HUES48 (cell line): ENCODE data around the gene WHRN.

Source experiments
- H3K27ac ChIP-seq: one replicate; pipeline ENCODE4 v1.7.0; 2013; ENCODE audit warnings: low read depth, low read length, inconsistent platforms
- H3K27me3 ChIP-seq: 2 replicates; pipeline ENCODE4 v1.6.1; 2013; ENCODE audit warnings: mild to moderate bottlenecking, low read length; ENCODE audit not compliant: control insufficient read depth, insufficient read depth
- H3K36me3 ChIP-seq: 2 replicates; pipeline ENCODE4 v1.6.1; 2013; ENCODE audit warnings: low read length; ENCODE audit not compliant: control insufficient read depth, insufficient read depth
- H3K4me1 ChIP-seq: 2 replicates; pipeline ENCODE4 v1.6.1; 2013; ENCODE audit warnings: mild to moderate bottlenecking, low read length; ENCODE audit not compliant: control insufficient read depth, insufficient read depth
- H3K4me3 ChIP-seq: 2 replicates; pipeline ENCODE4 v1.5.1; 2013; ENCODE audit warnings: mild to moderate bottlenecking, low read depth, low read length
- H3K9ac ChIP-seq: 2 replicates; pipeline ENCODE4 v1.6.1; 2013; ENCODE audit warnings: mild to moderate bottlenecking, low read depth, low read length, moderate library complexity
- H3K9me3 ChIP-seq: 2 replicates; pipeline ENCODE4 v1.6.1; 2013; ENCODE audit warnings: low read length; ENCODE audit not compliant: control insufficient read depth, insufficient read depth

WHRN gene

DNA sequence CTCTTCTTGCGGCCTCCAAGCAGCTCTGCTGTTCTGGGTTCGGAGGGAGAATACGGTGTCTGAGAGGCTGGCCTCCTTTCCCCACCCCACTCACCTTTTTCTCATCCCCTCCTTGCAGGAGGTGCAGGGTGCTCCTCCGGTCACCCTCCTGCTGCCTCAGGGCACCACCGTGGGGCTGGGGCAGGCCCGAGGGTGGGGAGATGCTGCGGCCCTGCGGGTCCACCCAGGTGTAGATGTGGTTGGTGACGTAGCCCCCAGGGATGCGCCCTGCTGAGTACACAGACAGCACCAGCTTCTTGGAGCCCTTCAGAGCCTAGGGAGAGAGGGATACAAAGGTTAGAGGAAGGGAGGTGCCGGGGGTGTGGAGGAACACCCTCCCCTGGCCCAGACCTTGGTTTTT, 26.8 kb downstream of the WHRN start:
- Histone ChIP-seq H3K36me3 (no peaks in the 10 kb centered on the region), H3K4me3 (no peak overlapping the region), H3K9me3 (no peaks in the 10 kb centered on the region), H3K4me1 (no peaks in the 10 kb centered on the region), H3K27ac (no peak overlapping the region), H3K27me3 (no peaks in the 10 kb centered on the region), H3K9ac (no peak overlapping the region)

DNA sequence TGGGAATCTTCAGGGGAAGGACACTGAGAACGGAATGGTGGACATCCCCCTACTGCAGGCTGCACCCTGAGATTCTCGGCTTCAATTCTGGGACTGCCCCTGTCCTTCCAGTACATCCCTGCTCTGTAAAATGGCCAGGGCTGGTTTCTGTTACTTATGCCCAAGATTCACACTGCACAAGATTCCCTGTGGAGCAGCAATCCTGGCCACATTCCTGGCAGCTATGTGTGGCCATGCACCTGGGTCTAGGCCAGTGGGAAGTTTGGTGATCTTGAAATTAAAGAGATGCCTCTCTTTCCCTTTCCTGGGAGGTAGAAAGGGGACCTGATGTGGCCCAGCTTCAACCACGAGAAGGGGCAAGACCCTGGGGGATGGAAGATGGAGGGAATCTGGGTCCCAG, 27.6 kb downstream of the WHRN start:
- no peak overlapping the region for H3K27ac ChIP-seq
- H3K27me3 ChIP-seq: no peaks in the 10 kb centered on the region
- no peaks in the 10 kb centered on the region for H3K4me1 ChIP-seq
- H3K9ac ChIP-seq: no peak overlapping the region
- no peaks in the 10 kb centered on the region for H3K36me3 ChIP-seq
- no peak overlapping the region for H3K4me3 ChIP-seq
- no peaks in the 10 kb centered on the region for H3K9me3 ChIP-seq

DNA sequence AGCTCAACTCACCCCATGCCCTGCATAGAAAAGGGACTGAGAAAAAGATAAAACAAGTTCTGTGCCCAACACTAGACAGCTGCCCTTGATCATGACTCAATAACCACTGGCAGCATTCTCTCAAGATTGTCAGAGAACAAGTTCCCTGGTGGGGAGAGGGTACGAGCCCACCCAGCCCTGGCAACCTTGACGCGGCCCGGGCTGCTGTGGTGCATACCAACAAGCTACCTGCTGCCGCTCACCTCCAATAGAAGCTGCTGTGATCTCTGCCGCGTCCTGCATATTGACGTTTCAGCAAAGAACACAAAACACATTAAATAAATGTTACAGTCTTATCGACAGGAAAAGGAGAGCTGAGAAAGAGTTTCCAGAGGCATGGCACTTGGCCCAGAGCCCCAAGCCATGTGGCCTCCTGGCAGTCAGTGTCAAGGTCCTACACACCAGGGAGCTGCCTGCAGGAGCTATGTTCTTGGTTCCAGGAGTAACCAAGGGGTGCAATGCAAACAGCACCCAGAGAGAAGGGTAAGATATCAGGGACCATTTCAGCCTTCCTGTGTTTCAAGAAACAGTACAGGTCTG, 28.3 kb downstream of the WHRN start:
- no peak overlapping the region for H3K9ac ChIP-seq
- no peak overlapping the region for H3K27ac ChIP-seq
- H3K4me3 ChIP-seq: no peak overlapping the region
- no peaks in the 10 kb centered on the region for H3K4me1 ChIP-seq
- H3K36me3 ChIP-seq: no peaks in the 10 kb centered on the region
- H3K9me3 ChIP-seq: no peaks in the 10 kb centered on the region
- no peaks in the 10 kb centered on the region for H3K27me3 ChIP-seq

DNA sequence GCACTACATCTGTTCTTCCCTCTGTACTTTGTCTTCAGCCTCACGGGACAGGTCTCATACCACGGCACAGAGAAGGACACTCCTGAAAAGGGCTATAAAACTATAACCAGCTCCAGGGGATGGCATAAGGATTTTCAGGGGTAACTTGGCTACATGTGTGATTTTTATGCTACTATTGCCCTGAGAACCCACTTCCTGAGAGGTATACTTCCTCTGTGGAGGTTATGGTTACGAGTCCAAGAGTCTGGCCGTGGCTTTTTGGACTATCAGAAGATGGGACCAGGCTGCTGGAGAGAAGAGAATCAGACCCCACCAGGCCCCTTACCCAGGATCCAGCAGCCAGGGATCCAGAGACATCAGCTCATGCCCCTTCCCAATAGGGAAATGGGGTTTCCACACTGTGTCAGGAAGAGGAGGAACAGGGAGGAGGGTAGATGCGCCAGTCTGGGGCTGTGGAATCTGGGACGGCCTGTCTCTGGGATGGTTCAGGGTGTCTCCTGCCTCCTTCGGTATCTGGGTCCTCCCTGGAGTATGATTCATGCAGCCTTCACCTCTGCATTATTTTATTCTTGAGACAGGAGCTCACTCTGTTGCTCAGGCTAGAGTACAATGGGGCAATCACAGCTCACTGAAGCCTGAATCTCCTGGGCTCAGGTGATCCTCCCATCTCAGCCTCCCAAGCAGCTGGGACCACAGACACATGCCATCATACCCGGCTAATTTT, 29.7 kb downstream of the WHRN start:
- Histone ChIP-seq H3K9ac (no peak overlapping the region), H3K27me3 (no peaks in the 10 kb centered on the region), H3K4me3 (no peak overlapping the region), H3K36me3 (no peaks in the 10 kb centered on the region), H3K4me1 (no peaks in the 10 kb centered on the region), H3K27ac (no peak overlapping the region), H3K9me3 (no peaks in the 10 kb centered on the region)

DNA sequence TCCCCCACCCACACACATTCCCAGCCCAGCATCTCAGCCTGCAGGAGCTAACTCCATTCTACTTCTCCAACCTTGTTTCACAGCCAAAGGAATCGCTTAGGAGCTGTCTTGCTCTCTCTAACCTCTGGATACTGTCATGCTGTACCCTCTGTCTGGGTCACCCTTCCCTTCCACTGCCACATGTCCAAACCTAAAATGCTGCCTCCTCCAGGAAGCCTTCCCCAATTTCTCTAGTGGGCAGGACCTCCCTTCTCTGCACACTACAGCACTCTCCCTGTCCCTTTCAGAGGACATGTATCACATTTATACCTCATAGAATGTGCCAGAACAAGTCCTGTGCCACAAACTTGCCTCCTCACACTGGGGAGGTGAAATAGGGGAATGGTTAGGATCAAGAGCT, 30.8 kb downstream of the WHRN start:
- Histone ChIP-seq H3K36me3 (no peaks in the 10 kb centered on the region), H3K27me3 (no peaks in the 10 kb centered on the region)

DNA sequence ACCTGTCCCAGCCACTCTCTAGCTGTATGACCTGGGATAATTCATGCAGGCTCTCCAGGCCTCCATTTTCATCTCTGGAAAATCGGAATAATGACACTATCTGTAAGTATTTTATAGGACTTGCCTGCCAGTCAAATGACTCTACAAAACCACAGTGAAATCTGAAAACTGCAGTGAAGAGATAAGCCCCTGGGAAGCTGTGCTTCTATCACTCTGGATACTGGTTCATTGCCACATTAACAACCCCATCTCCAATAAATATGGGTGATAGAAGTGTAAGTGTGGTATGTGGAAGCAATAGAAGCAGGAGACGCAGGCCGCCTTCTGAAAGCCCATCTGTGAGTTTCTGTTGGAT, 31.8 kb downstream of the WHRN start:
- Histone ChIP-seq H3K9me3 (no peaks in the 10 kb centered on the region), H3K9ac (no peak overlapping the region), H3K4me3 (no peak overlapping the region), H3K27ac (no peak overlapping the region), H3K4me1 (no peaks in the 10 kb centered on the region), H3K36me3 (no peaks in the 10 kb centered on the region), H3K27me3 (no peaks in the 10 kb centered on the region)

More for the DNA sequence above, 30.8 kb downstream of the WHRN start:
- Histone ChIP-seq H3K4me1 (no peaks in the 10 kb centered on the region), H3K4me3 (no peak overlapping the region), H3K9me3 (no peaks in the 10 kb centered on the region), H3K9ac (no peak overlapping the region), H3K27ac (no peak overlapping the region)

DNA sequence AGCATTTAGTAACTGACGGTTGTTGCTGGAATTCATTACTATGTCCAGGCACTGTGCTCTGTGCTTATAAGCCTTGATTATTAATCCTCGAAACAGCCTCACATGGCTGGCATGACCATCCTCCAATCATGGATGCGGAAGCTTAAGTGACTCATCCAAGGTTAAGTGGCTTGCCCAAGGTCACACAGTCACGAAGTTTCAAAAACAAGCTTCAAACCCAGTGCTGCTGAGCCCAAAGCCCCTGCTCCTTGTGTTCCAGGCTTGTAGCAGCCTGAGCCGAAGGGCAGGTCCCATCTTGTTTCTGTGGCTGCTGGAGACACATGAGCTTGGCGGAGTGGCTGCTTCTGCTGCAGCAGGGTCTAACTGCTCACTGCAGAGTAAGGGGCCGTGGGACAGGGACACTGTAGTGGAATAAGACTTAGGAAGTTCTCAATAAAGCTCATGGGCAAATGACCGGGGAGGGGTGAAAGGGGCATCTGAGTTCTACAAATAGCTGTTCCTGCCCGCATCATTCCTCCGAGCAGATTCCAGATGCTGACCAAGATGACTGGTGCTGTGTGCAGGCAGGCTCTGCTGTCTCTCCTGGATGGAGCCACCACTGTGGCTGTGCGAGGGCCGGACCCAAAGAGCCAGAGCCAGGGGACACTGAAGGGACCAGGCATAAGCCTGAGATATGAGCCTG, 32.4 kb downstream of the WHRN start:
- Histone ChIP-seq H3K9ac (no peak overlapping the region), H3K27me3 (no peaks in the 10 kb centered on the region), H3K4me3 (no peak overlapping the region), H3K9me3 (no peaks in the 10 kb centered on the region), H3K27ac (no peak overlapping the region), H3K4me1 (no peaks in the 10 kb centered on the region), H3K36me3 (no peaks in the 10 kb centered on the region)

DNA sequence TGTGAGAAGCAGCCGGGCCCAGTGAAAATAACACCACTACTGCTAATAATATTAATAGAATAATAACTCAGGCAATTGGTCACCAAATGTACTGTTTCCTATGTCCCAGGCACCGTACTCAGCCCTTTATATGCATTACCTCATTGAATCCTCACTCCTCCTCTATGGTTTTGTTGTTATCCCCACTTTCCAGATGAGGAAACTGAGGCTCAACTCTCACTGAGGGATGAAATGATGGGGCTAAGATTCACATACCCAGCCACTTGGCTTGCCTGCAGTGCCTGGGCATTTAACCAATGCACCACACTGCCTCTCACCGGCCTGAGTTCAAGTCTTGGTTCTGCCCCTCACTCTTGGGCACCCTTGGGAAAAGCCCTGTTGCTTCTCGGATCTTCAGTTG, 34.1 kb downstream of the WHRN start:
- Histone ChIP-seq H3K36me3 (no peaks in the 10 kb centered on the region), H3K4me3 (no peak overlapping the region), H3K9me3 (no peaks in the 10 kb centered on the region), H3K27me3 (no peaks in the 10 kb centered on the region), H3K9ac (no peak overlapping the region), H3K4me1 (no peaks in the 10 kb centered on the region), H3K27ac (no peak overlapping the region)

DNA sequence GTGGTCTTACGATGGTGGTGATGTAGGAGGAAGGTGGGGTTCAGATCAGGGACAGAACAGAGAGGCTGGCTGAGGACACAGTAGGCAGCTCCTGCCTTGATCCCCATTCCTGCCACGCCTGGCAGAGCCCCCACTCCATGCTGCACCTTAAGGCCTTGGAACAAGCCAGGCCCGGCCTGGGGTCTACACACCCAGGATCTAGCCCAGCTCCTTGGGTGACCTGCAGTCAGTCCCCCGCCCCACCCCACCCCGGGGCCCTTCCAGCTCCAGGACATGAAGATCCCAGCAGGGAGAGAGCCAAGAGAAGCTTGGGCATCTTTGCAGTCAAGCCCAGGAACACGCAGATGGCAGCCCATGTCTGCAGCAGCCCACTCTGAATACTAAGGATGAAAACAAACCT, 34.7 kb downstream of the WHRN start:
- H3K9me3 ChIP-seq: no peaks in the 10 kb centered on the region
- no peaks in the 10 kb centered on the region for H3K36me3 ChIP-seq
- H3K4me1 ChIP-seq: no peaks in the 10 kb centered on the region
- H3K27me3 ChIP-seq: no peaks in the 10 kb centered on the region
- H3K4me3 ChIP-seq: no peak overlapping the region
- no peak overlapping the region for H3K9ac ChIP-seq
- no peak overlapping the region for H3K27ac ChIP-seq

DNA sequence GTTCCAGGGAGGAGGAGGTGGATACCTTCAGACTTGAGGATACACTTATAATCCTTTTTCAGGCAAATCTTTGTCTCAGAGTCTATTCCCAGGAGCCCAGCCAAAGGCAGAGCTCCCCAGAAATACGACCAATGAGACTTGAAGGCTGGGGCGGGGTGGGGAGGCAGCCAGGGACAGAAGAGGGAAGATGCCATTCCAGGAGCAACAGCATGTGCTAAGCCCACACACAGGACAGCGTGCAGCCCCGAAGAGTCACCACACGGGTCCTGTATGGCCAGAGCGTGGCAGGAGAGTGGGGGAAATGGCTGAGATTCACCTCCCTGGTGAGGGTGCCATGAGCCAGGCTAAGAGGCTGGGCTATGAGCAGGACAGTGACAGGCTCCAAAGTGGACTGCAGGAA, 35.2 kb downstream of the WHRN start:
- no peaks in the 10 kb centered on the region for H3K9me3 ChIP-seq
- no peaks in the 10 kb centered on the region for H3K36me3 ChIP-seq
- H3K27ac ChIP-seq: no peak overlapping the region
- no peak overlapping the region for H3K9ac ChIP-seq
- H3K4me3 ChIP-seq: no peak overlapping the region
- no peaks in the 10 kb centered on the region for H3K4me1 ChIP-seq
- H3K27me3 ChIP-seq: no peaks in the 10 kb centered on the region

DNA sequence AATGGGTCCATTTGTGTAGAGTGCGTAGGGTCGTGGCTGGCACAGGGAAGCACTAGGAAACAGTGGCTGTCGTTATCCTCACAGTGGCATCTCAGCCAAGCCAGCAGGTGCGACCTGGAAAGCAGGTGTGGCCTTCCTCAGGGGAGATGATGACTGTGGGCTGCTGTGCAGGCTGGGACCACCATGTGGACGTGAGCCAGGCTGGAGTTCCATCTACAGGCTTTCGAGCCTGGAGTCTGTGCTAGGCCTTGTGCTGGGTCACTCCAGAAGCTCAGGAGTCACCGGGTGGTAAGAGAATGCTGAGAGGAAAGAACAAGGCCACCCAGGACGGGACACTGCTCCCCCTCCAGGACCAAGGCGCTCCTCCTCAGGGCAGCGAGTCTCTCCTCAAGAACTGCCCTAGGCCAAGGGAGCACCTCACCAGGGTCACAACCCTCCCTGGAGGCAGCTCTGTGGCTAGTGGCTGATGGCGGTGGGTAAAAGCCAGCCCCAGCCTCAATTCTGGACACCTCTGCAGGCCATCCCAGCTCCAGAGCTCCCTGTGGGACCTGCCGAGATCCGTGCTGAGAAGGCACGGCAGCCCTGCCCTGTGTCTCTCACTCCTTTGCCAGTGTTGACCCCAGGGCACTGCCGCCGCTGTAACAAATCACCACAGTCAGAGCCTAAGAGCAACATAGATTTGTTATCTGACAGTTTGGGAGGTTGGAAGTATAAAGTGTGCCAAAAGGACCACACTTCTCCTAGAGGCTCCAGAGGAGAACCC, 36.0 kb downstream of the WHRN start:
- no peak overlapping the region for H3K4me3 ChIP-seq
- H3K36me3 ChIP-seq: no peaks in the 10 kb centered on the region
- H3K27ac ChIP-seq: no peak overlapping the region
- H3K9me3 ChIP-seq: no peaks in the 10 kb centered on the region
- no peaks in the 10 kb centered on the region for H3K27me3 ChIP-seq
- no peak overlapping the region for H3K9ac ChIP-seq
- no peaks in the 10 kb centered on the region for H3K4me1 ChIP-seq
